NCI-H510A (cell line): ENCODE measurements around the gene FLYWCH1.
A peak's percentile ranks its signal among the peaks of the same experiment; 100 is the strongest.

Experiments used
- DNase-seq: peaks from one replicate; lab custom pipeline; 2025; lab: John Stamatoyannopoulos, UW

The FLYWCH1 gene, protein sequence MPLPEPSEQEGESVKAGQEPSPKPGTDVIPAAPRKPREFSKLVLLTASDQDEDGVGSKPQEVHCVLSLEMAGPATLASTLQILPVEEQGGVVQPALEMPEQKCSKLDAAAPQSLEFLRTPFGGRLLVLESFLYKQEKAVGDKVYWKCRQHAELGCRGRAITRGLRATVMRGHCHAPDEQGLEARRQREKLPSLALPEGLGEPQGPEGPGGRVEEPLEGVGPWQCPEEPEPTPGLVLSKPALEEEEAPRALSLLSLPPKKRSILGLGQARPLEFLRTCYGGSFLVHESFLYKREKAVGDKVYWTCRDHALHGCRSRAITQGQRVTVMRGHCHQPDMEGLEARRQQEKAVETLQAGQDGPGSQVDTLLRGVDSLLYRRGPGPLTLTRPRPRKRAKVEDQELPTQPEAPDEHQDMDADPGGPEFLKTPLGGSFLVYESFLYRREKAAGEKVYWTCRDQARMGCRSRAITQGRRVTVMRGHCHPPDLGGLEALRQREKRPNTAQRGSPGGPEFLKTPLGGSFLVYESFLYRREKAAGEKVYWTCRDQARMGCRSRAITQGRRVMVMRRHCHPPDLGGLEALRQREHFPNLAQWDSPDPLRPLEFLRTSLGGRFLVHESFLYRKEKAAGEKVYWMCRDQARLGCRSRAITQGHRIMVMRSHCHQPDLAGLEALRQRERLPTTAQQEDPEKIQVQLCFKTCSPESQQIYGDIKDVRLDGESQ

DNA sequence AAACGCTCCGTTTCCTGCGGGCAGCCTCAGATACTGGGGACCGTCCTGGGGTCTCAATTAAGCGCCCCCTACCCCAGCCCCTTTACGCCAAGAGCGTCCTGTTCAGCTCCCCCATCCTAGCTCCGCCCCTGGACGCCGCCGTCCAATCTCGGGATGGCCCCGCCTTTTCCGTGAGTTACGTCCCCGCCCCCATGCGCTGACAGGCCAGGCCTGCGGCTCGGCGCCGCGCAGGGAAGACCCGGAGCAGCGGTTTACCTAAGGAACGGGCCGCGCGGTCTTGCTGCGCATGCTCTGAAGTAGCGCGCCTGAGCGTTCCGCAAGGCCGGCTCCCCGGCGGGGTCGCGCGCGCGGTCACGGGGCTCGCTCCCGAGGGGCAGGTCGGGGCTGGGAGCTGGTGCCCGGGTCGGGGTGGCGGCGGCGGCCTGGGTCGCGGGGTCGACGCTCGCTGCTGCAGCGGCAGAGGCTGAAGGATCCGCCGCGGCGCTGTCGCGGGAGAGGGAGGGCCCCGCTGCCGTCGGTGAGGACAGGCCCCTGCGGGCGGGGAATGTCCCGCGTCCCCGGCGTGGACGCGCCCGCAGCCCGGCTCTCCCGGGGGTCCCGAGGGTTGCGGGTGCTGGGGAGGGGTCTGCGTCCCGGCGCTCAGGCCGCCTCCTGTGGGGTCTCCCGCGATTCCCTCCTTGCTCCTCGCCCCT lies at the start of gene FLYWCH1:
Gene FLYWCH1, plus strand, starts transcription at position 294 of the 692 bp plus-strand sequence. CDS start 17,755 bp downstream, outside the sequence.
- peak; percentile 92 for DNase-seq

DNA sequence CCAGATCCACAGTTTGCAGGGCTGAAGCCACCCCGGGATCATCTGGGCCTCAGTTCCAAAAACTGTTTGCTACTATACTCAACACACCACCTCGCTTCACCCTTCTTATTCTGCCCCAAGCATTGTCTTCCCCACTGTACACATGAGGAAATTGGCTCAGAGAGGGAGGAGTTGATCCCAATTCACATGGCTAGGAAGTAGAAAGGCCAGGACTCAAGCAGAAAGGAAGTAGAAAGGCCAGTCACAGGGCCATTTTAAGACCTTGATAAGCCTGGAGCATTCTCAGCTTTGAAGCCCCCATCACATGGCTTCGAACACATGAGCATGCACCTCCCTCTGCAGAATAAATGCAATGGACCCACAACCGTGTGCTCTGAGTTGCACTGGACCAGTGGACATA lies 46.1 kb upstream of the FLYWCH1 start:
- no peak for DNase-seq

DNA sequence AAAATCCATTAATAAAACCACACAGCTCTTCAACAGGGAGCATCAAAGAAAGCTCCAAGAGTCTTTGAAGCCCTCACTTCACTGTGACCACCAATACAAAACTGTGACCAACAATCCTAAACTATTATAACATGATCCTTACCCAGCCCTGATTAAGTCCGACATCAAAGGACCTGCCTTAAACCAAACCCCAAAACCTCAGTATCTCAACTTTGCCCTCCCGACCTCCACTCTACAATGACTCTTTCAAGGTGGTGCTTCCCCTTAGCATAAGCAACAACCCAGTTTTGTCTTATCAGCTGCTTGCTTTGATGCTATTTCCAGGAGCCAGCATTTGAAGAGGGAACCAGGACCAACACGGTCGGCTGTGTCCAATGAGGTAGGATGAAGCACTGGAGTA lies 45.3 kb upstream of the FLYWCH1 start:
- DNase-seq = no peak

DNA sequence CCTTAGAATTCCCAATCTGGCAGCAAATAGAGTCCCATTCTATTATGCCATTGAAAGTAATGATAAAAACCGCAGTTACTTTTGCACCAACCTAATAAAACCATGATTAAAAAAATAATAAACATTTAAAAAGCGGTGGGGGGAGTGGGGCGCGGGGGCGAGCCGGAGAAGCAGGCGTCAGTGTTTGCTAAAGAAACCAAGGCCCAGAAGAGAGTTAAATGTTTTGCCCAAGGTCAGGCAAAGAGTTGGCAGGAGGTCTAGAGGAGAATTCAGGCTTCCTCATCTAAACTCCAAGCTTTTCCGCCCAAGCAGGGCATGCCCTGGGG lies 44.1 kb upstream of the FLYWCH1 start:
- no peak for DNase-seq

DNA sequence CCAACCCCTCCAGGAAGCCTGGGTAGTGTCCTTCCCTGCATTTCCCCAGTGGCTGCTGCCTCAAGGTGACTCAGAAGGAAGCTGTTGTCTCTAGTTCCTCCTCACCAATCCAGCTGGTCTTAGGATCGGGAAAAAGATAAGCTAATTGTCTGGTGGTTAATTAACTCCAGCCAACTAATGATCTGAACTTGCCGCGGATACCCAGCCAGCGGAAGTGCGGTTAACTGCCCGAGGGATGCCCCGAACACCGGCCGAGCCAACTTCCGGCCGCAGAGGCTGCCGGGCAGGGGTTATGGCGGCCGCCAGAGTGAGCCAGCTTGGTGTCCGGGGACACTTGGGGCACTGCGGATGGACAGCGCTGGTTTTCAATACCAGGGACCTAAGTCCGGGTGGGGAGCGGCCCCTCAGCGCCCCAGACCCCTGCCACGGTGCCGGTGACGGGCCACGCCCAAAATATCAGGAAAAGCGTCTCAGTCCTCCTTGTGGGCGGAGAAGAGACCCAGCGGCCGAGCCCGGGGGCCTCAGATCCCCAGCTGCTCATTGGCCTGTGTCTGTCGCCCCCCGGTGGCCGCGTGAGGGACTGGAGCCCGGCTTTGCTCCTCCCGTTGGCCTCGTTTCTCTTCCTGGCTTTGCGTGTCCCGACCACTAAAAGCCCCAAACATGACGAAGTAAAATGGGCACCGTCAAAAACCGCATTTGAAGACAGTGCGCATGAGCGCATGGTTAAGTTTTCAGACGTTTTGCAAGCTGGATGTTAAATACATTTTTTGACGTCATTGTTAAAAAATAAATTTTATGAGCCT lies 43.5 kb upstream of the FLYWCH1 start:
- DNase-seq = no peak

DNA sequence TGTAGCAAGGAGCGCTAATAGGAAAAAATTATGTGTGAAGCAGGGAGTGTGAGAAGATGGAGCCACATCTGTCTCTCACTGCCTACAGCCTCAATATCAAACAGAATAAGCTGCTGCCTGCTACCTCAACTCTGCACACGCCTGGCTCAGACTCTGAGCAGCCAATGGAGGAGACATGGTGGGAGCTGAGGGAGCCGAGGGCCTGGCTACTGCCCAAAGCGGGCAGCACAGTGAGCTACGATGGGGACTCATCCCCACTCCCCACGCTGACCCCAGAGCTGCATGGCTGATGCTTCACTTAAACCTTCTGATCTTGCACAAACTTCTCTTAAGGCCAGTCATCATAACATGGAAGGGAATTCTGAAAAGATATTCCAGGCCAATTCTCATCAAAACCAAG lies 39.8 kb upstream of the FLYWCH1 start:
- DNase-seq = no peak

DNA sequence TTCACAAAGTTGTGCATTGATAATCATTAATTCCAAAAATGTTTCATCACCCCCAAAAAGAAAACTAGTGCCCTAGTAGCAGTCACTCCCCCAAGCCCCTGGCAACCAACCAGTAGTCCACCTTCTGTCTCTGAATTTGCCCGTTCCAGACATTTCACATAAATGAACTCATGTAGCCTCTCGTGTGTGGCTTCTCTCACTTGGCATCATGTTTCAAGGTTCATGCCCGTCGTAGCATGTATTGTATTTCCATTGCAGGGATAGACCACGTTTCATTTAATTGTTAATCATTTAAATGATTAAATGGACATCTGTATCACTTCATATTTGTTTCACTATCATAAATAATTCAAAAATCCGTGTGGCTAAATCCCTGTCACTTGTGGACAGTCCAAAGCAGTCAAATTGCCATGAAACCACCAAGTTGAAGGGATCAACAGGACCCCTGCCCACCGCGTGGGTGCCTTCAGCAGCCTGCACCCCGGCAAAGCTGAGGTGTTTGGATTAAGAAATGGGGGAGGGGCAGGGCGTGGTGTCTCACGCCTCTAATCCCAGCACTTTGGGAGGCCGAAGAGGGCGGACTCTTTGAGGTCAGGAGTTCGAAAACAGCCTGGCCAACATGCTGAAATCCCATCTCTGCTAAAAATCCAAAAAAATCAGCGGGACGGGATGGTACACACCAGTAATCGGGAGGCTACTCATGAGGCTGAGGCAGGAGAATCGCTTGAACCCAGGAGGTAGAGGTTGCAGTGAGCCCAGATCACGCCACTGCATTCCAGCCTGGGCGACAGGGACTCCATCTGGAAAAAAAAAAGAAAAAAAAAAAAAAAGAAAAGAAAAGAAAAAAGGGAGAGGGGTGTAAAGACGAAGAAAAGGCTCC lies 37.5 kb upstream of the FLYWCH1 start:
- no peak for DNase-seq

DNA sequence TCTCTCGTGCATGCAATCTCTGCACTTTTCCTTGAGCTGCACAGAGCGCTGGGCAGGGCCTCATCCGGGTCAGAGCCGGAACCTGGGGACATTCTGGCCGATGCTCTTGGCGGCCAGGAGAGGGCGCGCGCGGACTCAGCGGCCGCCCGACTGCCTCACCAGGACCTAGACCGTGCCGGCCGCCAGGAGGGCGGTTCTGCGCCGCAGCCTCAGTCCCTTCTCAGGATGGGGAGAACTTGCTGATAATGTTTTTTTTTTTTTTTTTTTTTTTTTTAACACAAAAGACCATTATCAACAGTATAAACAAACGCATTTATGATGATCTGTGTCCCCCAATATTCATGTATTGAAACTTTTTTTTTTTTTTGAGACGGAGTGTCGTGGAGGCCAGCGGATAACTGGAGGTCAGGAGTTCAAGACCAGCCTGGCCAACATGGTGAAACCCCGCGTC lies 36.8 kb upstream of the FLYWCH1 start:
- DNase-seq = no peak

DNA sequence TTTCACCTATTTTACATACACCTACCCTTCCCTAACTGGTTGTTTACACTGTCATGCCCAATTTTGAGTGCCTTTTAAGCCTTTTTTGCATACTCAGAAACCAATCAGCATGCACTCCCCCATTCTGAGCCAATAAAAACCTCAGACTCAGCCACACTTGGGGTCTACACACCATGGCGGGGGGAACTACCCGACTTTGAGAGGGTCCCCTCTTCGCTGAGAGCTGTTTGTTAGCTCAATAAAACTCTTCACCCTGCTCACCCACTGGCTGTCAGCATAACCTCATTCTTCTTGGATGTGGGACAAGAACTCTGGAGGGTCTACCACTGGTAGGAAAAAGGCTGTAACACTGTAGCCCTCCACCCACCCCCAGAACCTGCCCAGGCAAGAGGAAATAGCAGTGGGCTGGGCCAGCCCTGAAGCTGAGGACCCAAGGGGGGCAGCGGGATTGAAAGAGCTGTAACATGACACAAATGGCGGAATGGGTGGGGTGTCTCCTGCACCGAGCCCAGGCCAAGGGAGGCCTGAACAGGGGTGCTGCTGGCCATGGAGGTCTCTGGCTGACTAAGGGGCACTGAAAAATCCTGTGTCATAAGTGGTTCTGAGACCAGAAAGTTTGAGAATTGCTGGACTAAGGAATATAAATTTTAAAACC lies 31.8 kb upstream of the FLYWCH1 start:
- no peak for DNase-seq

DNA sequence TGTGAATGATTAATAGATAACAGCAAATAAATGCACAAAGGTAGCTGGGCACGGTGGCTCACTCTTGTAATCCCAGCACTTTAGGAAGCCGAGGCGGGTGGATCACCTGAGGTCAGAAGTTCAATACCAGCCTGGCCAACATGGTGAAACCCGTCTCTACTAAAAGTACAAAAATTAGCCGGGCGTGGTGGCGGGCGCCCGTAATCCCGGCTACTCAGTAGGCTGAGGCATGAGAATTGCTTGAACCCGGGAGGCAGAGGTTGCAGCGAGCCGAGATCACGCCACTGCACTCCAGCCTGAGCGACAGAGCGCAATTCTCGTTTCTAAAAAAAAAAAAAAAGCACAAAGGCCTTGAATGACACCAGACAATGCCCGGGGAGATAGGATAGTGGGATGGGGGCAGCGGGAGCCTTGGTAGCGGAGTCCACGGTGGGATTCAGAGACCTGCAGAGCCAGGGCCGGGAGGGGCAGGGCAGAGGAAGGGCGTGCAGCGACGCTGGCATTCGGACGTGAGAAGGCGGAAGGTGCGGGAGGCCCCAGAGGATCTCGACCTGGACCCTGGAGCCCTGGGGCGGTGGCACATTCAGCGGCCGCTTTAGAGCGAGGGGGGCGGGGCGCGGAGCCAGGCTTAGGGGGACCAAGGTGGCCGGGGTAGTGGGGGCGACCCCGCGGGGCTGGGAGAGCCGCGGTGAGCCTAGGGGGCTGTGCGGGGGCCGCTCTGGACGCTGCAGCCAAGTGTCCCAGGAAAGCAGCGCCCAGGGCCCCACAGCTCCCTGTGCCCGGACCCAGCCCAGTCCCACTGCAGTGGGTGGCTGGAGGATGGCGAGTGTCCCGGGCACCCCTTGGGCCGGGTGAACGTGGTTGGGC lies 29.7 kb upstream of the FLYWCH1 start:
- no peak for DNase-seq

DNA sequence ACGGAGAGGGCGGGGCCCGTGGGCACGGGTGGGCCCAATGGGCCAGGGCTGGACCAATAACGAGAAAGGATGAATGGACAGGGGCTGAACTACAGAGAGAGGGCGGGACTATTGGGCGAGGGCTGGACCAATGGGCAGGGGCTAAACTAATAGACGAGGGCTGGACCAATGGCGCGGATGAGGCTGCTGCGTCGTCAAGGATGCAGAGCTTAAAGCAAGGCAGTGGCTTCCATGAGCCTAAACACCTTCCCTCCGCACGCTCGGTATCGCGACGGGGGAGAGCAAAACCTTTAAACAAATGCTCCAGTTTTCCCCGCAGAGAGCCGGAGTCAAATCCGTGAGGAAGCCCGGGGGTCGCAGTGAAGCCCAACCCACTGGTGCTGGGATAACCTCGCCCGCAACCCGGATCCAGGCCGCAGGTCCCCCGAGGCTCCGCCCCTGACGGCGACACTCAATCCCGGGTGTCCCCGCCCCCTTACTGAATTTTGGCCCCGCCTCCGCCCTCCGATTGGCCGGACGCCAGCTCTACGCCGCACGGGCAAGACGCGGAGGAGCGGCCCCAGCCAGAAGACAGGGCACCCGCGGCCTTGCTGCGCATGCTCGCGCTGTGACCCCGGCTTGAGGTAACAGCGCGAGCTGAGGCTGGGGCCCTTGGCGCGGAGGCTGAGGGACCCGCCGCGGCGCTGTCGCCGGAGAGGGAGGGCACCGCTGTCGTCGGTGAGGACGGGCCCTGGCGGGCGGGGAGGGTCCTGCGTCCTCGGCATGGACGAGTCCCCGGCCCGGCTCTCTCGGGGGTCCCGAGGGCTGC lies 28.9 kb upstream of the FLYWCH1 start, which contains the start of gene FLYWCH2:
Gene FLYWCH2, plus strand, starts transcription at position 566 of the 808 bp plus-strand sequence. CDS start 13,235 bp downstream, outside the sequence.
- peak; percentile 85 for DNase-seq

DNA sequence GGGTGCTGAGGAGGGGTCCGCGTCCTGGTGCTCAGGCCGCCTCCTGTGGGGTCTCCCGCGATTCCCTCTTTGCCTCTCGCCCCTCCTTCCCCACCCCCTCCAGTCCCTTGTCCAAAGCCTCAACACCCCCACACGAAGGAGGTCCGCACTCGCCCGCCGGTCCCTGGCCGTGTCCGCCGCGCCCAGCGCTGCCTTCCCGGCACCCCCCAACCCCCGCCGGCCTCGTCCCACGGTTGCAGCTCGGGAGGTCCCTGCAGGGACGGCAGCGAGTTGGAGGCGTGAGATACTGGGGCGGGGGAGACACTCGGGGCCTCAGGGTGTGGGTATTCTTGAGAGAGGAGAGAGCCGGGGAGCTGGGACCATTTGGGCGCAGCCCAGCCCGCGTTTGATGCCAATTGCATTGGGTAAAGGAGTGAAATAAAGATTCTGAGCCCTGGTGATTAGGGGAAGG lies 28.2 kb upstream of the FLYWCH1 start:
- DNase-seq = no peak

DNA sequence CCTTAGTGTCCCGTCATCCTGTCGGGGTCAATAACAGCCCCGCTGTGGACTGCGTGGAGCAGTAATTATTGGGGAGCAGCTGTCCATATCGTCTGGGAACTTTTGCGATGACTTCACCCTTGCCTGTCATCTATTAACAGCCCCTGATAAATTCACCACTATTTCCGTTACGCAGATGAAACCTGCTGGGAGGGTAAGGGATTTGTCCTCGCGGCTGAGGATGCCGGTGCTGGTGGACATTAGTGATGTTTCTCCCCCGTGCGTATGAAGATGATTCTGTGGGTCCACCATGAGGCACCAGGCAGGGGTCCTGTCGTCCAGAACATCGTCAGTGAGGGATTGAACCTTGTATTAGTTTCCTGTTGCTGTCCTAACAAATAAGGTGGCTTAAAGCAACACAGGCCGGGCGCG lies 27.7 kb upstream of the FLYWCH1 start:
- no peak for DNase-seq

DNA sequence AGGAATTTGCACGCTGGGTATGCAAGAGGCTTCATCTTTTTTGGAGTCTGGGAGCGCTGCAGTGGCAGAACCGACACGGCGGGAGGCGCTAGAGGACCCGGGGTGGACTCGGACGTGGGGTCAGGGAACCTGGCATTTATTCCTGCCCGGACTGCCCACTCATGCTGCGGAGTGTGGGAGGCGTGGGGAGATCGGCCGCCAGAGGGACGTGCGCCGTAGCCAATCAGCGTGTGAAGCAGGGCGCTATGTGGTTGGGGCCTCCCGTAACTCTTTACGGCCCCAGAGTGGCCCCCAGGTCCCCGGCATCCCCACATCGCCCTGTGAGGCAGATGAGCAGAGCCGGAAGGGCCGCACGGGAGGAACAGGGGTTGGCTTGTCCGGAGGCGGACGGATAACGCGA lies 17.5 kb upstream of the FLYWCH1 start:
- no peak for DNase-seq

DNA sequence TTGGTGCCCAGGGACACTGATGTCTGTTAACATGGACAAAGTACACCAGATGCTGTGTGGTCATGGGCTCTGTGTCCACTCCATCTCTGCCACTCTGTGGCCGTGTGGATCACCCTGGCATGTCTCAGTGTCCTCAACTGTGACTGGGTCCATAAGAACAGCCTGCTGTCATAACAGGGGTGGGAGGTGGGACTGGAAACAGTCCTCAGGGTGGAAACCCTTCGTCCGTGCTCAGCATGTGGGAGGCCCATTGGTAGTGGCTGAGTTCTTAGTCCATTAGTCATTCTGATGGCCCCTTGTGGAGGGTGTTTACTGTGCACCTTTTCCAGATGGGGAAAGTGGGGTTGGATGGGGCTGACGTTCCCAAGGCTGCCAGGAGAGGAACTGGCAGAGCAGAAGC lies 15.9 kb upstream of the FLYWCH1 start:
- DNase-seq = no peak

DNA sequence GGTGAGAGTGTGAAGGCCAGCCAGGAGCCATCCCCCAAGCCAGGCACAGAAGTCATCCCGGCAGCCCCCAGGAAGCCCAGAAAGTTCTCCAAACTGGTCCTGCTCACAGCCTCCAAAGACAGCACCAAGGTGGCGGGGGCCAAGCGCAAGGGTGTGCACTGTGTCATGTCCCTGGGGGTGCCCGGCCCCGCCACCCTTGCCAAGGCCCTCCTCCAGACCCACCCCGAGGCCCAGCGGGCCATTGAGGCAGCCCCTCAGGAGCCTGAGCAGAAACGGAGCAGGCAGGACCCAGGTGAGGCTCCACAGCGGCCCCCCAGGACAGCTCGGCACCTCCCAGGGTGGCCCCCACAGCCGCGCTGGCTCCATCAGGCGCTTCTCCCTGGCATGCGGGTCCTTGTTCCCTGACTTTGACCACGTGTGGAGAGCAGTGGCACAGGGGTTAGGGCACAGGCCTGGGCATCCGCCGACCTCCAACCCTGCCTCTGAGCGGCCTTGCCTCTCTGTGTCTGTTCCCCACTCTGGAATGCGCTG lies 15.2 kb upstream of the FLYWCH1 start:
- no peak for DNase-seq

DNA sequence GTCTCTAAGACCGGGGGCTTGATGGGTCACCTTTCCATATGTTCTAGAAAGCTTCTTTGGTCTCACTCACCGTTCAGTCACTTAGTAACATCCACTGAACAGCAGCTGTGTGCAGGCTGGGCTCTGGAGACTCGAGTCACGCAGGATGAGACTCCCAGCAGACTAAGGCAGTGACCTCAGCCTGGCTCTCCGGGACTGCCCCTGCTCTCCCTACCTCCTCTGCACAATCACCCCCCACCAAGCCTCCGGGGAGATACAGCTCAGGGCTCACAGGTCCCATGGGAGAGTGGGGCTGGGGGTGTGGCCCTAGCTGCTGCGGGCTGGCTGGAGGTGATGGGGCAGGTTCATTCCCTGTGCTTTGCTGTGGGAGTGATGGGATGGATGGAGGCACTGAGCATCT lies 14.6 kb upstream of the FLYWCH1 start:
- DNase-seq = no peak
